CD14-positive monocyte (primary cell): Measurements from ENCODE around the gene EIF4A2. TPM values are rescaled to one million over a fixed set of nuclear protein-coding genes. Genes with fewer than 3 reads are reported as not detected.

ENCODE experiments used
- DNase-seq, 3 donors: peaks; one replicate each; pipeline ENCODE4 v3.0.0-alpha.2; 2011 to 2022
- H2AFZ ChIP-seq: 2 replicates; pipeline ENCODE4 v1.6.0; 2012; ENCODE audit warnings: mild to moderate bottlenecking, low read depth, low read length, inconsistent platforms; ENCODE audit not compliant: insufficient read depth, poor library complexity, severe bottlenecking
- H3K27ac ChIP-seq, 2 donors: 1 replicate in 1 of 2; 2 replicates in 1 of 2; pipeline ENCODE4 v1.5.1; 2012 to 2013; ENCODE audit warnings: low read length in 2 of 2, control low read depth in 1 of 2, inconsistent platforms in 1 of 2, low read depth in 1 of 2, mild to moderate bottlenecking in 1 of 2
- H3K27me3 ChIP-seq, 2 donors: one replicate each; pipeline versions ENCODE4 v1.6.0 to v1.6.1; 2011 to 2013; ENCODE audit warnings: low read length in 2 of 2; ENCODE audit not compliant: control insufficient read depth in 2 of 2, insufficient read depth in 2 of 2
- H3K36me3 ChIP-seq, 2 donors: replicated peaks in 1 of 2; 1 replicate in 1 of 2; 2 replicates in 1 of 2; pipeline versions ENCODE4 v1.5.1 to v1.6.1; 2012 to 2013; ENCODE audit warnings: low read length in 2 of 2, control low read depth in 1 of 2, inconsistent platforms in 1 of 2, mild to moderate bottlenecking in 1 of 2; ENCODE audit not compliant: insufficient read depth in 2 of 2, control insufficient read depth in 1 of 2
- H3K4me1 ChIP-seq, 2 donors: 1 replicate in 1 of 2; 2 replicates in 1 of 2; pipeline versions ENCODE4 v1.5.1 to v1.6.1; 2012 to 2013; ENCODE audit warnings: low read length in 2 of 2, control low read depth in 1 of 2, inconsistent platforms in 1 of 2, mild to moderate bottlenecking in 1 of 2, moderate library complexity in 1 of 2; ENCODE audit not compliant: insufficient read depth in 2 of 2, control insufficient read depth in 1 of 2
- H3K4me2 ChIP-seq: replicated peaks from 2 replicates; pipeline ENCODE3; 2012; ENCODE audit warnings: low read length, moderate library complexity, mild to moderate bottlenecking; ENCODE audit not compliant: poor library complexity, severe bottlenecking; ENCODE audit errors: extremely low read depth
- H3K4me3 ChIP-seq, 3 experiments: fragments of 200-600 bp in 1 of 3; sonication (generic) in 1 of 3; replicated peaks in 1 of 3; 1 replicate in 2 of 3; 2 replicates in 1 of 3; pipeline ENCODE4 v1.5.1; 2011 to 2013; ENCODE audit warnings: low read length in 3 of 3, mild to moderate bottlenecking in 3 of 3, control low read depth in 2 of 3, low read depth in 2 of 3, inconsistent platforms in 1 of 3, moderate library complexity in 1 of 3
- H3K79me2 ChIP-seq: 2 replicates; pipeline ENCODE4 v1.6.0; 2012; ENCODE audit warnings: mild to moderate bottlenecking, control low read depth, inconsistent platforms, low read length, moderate library complexity; ENCODE audit not compliant: insufficient read depth
- H3K9ac ChIP-seq: 2 replicates; pipeline ENCODE4 v1.6.0; 2017; ENCODE audit warnings: low read length, mild to moderate bottlenecking; ENCODE audit not compliant: insufficient read depth, poor library complexity, severe bottlenecking
- H3K9me3 ChIP-seq, 2 donors: replicated peaks in 1 of 2; 1 replicate in 1 of 2; 2 replicates in 1 of 2; pipeline versions ENCODE4 v1.5.1 to v1.6.1; 2012 to 2013; ENCODE audit warnings: low read length in 2 of 2, control low read depth in 1 of 2; ENCODE audit not compliant: control insufficient read depth in 1 of 2, insufficient read depth in 1 of 2
- H4K20me1 ChIP-seq: 2 replicates; pipeline ENCODE4 v1.6.0; 2012; ENCODE audit warnings: mild to moderate bottlenecking, low read length, control low read depth, moderate library complexity; ENCODE audit not compliant: insufficient read depth
- H3K27ac Mint-ChIP-seq, 7 donors: one replicate each; pipeline ENCODE4 v1.8.0; 2020; ENCODE audit warnings: mild to moderate bottlenecking in 7 of 7, mixed read lengths in 7 of 7, moderate library complexity in 6 of 7, inconsistent platforms in 2 of 7
- H3K27me3 Mint-ChIP-seq, 3 donors: one replicate each; pipeline ENCODE4 v1.8.0; 2021 to 2022; ENCODE audit warnings: low read depth in 3 of 3, mild to moderate bottlenecking in 3 of 3, mixed read lengths in 3 of 3, moderate library complexity in 3 of 3, inconsistent platforms in 1 of 3
- H3K36me3 Mint-ChIP-seq, 2 donors: one replicate each; pipeline ENCODE4 v1.8.0; 2020; ENCODE audit warnings: mixed read lengths in 2 of 2, inconsistent platforms in 1 of 2, mild to moderate bottlenecking in 1 of 2
- H3K4me1 Mint-ChIP-seq: one replicate; pipeline ENCODE4 v1.8.0; 2020; ENCODE audit warnings: mild to moderate bottlenecking, mixed read lengths
- H3K4me3 Mint-ChIP-seq, 2 donors: one replicate each; pipeline ENCODE4 v1.8.0; 2020; ENCODE audit warnings: mild to moderate bottlenecking in 2 of 2, mixed read lengths in 2 of 2, moderate library complexity in 1 of 2
- H3K9me3 Mint-ChIP-seq, 7 donors: one replicate each; pipeline ENCODE4 v1.8.0; 2020 to 2022; ENCODE audit warnings: mixed read lengths in 7 of 7, mild to moderate bottlenecking in 6 of 7, moderate library complexity in 6 of 7, inconsistent platforms in 2 of 7
- CTCF ChIP-seq: fragments of 200-600 bp; IDR thresholded peaks from one replicate; pipeline ENCODE4 v1.8.0; 2022; ENCODE audit warnings: antibody characterized with exemption, mild to moderate bottlenecking
- WGBS: methylation state at CpG from one replicate; pipeline ENCODE4 v1.1.5; 2013; ENCODE audit warnings: missing lambda C conversion rate; ENCODE audit not compliant: insufficient coverage; 5-methylcytosine and 5-hydroxymethylcytosine counted together
- intact Hi-C, 2 donors: fragments of 100-400 bp; cut with micrococcal nuclease; formaldehyde crosslinking; loops; one replicate each; pipeline versions ENCODE4 v1.15.0 to v1.15.1; 2023
- polyA plus RNA-seq, 3 donors: library from polyadenylated mRNA; depleted of rRNA in 1 of 3; unstranded in 2 of 3; stranded (reverse) in 1 of 3; fragments of 300-500 nt in 2 of 3; fragments of >200 nt in 1 of 3; fragmentation: Illumina TruSeq in 2 of 3; gene quantifications; 1 replicate in 2 of 3; 2 replicates in 1 of 3; pipeline ENCODE4 v1.2.3, GENCODE V29; 2012 to 2021

Gene EIF4A2
- polyA plus RNA-seq, 3 donors = 67.0 to 405 (median 73.0) TPM

GRCh38 chr3:186798239-186798874 is 15.0 kb downstream of the EIF4A2 start:
- peaks cover 15 to 35% of the 10 kb centered on the region in 2 donors for H3K36me3 ChIP-seq
- no peaks in the 10 kb centered on the region for H3K9me3 ChIP-seq
- no peaks in the 10 kb centered on the region for H3K79me2 ChIP-seq
- no peak for TF ChIP-seq CTCF
- intact Hi-C loops = no loop called here
- no peak for DNase-seq
- no peaks in the 10 kb centered on the region for H3K9me3 Mint-ChIP-seq
- no peaks in the 10 kb centered on the region for H3K27me3 ChIP-seq
- H3K36me3 Mint-ChIP-seq = peaks cover 33 to 53% of the 10 kb centered on the region in 2 donors
- no peak overlapping the region for H3K27ac ChIP-seq
- H3K27me3 Mint-ChIP-seq = no peaks in the 10 kb centered on the region
- no peaks in the 10 kb centered on the region for H4K20me1 ChIP-seq
- H3K4me3 Mint-ChIP-seq = no peak overlapping the region
- H3K9ac ChIP-seq = no peak overlapping the region
- 100% methylated on average over 1 of the region's 3 CpGs for WGBS
- no peak overlapping the region for H3K4me2 ChIP-seq
- H3K27ac Mint-ChIP-seq = peak overlapping the region in 1 of 7 donors; percentile 2
- no peaks in the 10 kb centered on the region for H3K4me1 ChIP-seq
- H2AFZ ChIP-seq = no peak overlapping the region
- H3K4me3 ChIP-seq = no peak overlapping the region
- H3K4me1 Mint-ChIP-seq = peaks cover 6% of the 10 kb centered on the region

GRCh38 chr3:186800285-186800684 is 16.9 kb downstream of the EIF4A2 start:
- no peaks in the 10 kb centered on the region for H3K27me3 Mint-ChIP-seq
- no CpG with 5 or more reads among the region's 1 CpG for WGBS
- Histone ChIP-seq H3K36me3 (peaks cover 15 to 29% of the 10 kb centered on the region in 2 donors), H3K79me2 (peaks cover 14% of the 10 kb centered on the region), H4K20me1 (no peaks in the 10 kb centered on the region), H2AFZ (no peak overlapping the region), H3K9me3 (no peaks in the 10 kb centered on the region), H3K4me3 (no peak overlapping the region), H3K4me2 (no peak overlapping the region), H3K9ac (no peak overlapping the region), H3K27ac (no peak overlapping the region), H3K27me3 (no peaks in the 10 kb centered on the region), H3K4me1 (peaks cover 0 to 2% of the 10 kb centered on the region in 2 donors)
- no peaks in the 10 kb centered on the region for H3K9me3 Mint-ChIP-seq
- peaks cover 6% of the 10 kb centered on the region for H3K4me1 Mint-ChIP-seq
- no peak overlapping the region for H3K4me3 Mint-ChIP-seq
- intact Hi-C loops = no loop called here
- H3K36me3 Mint-ChIP-seq = peaks cover 26 to 42% of the 10 kb centered on the region in 2 donors
- no peak for TF ChIP-seq CTCF
- peak overlapping the region in 1 of 7 donors; percentile 69 for H3K27ac Mint-ChIP-seq
- no peak for DNase-seq
